Activated T-cell treated with anti-CD3 and anti-CD28 coated beads, Interleukin-2, amount 50 U/mL, for 72 hours (primary cell): Measurements from ENCODE around the gene PTPRD. TPM values are rescaled to one million over a fixed set of nuclear protein-coding genes. Genes with fewer than 3 reads are reported as not detected.

Source experiments
- ATAC-seq, 2 donors: fragments of 150-1000 bp; cut with Tn5 transposase; replicated peaks in 1 of 2; 2 replicates each; pipeline ENCODE4 v1.10.0; 2021; ENCODE audit warnings: moderate library complexity in 2 of 2, mild to moderate bottlenecking in 1 of 2
- DNase-seq, 2 donors: peaks; one replicate each; pipeline ENCODE4 v3.0.0; 2021 to 2022; ENCODE audit warnings: mixed read lengths in 1 of 2
- H3K27ac Mint-ChIP-seq: one replicate; pipeline ENCODE4 v1.8.0; 2022; ENCODE audit warnings: mild to moderate bottlenecking, moderate library complexity, mixed read lengths
- H3K27me3 Mint-ChIP-seq: one replicate; pipeline ENCODE4 v1.8.0; 2022; ENCODE audit warnings: low read depth, mixed read lengths
- H3K36me3 Mint-ChIP-seq, 2 donors: one replicate each; pipeline ENCODE4 v1.8.0; 2022; ENCODE audit warnings: mixed read lengths in 2 of 2, mild to moderate bottlenecking in 1 of 2; ENCODE audit not compliant: insufficient read depth in 2 of 2
- H3K4me1 Mint-ChIP-seq: one replicate; pipeline ENCODE4 v1.8.0; 2022; ENCODE audit warnings: low read depth, mixed read lengths
- H3K4me3 Mint-ChIP-seq, 2 donors: one replicate each; pipeline ENCODE4 v1.8.0; 2022; ENCODE audit warnings: mild to moderate bottlenecking in 2 of 2, mixed read lengths in 2 of 2, moderate library complexity in 2 of 2
- H3K9me3 Mint-ChIP-seq, 2 donors: one replicate each; pipeline ENCODE4 v1.8.0; 2022; ENCODE audit warnings: mixed read lengths in 2 of 2
- total RNA-seq, 2 donors: library from RNA; stranded (reverse); gene quantifications; one replicate each; pipeline ENCODE4 v1.2.3, GENCODE V29; 2022

PTPRD gene
- total RNA-seq, 2 donors from 2014 or later = 0.44 TPM; not detected in 1

DNA sequence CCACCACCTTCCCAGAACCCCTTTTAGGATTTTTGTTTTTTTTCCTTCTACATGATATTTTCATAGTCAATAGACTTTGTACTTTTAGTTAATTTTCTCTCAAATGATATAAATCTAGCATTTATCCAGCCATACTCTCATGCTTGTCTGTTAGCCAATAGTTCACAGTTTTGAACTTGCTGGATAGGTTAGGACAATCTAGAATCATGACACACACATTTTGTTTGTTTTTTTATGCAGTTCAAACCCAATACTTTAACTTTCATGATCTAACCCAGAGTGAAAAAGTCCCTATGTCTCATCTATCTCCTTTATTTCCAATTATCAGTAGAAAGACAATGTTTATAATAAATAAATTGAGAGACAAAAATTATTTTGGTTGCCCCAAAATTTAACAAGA is 2303.5 kb downstream of the PTPRD start:
- DNase-seq = no peak
- Mint-ChIP-seq H3K4me3 (no peak overlapping the region), H3K36me3 (peaks cover 5% of the 10 kb centered on the region in 2 donors), H3K27me3 (no peaks in the 10 kb centered on the region), H3K9me3 (peaks cover 10 to 12% of the 10 kb centered on the region in 2 donors), H3K4me1 (no peaks in the 10 kb centered on the region), H3K27ac (no peak overlapping the region)
- no peak for ATAC-seq

DNA sequence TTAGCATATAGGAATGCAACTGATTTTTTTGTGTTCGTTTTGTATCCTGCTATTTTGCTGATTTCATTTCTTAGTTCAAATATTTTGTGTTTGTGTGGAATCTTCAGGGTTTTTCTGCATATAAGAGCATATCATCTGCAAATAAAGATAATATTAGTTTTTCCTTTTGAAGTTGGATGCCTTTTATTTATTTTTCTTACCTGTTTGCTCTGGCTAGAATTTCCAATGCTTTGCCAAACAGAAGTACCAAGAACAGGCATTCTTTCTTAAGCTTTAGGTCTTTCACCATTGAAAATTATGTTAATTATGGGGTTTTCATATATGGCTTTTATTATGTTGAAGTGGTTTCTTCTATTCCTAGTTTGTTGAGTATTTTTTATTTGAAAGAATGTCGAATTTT is 2308.1 kb downstream of the PTPRD start:
- H3K4me1 Mint-ChIP-seq = no peaks in the 10 kb centered on the region
- no peak overlapping the region for H3K27ac Mint-ChIP-seq
- H3K4me3 Mint-ChIP-seq = no peak overlapping the region
- peaks cover 8 to 10% of the 10 kb centered on the region in 2 donors for H3K9me3 Mint-ChIP-seq
- H3K36me3 Mint-ChIP-seq = peaks cover 5% of the 10 kb centered on the region in 2 donors
- H3K27me3 Mint-ChIP-seq = no peaks in the 10 kb centered on the region
- DNase-seq (no peak), ATAC-seq (no peak)

DNA sequence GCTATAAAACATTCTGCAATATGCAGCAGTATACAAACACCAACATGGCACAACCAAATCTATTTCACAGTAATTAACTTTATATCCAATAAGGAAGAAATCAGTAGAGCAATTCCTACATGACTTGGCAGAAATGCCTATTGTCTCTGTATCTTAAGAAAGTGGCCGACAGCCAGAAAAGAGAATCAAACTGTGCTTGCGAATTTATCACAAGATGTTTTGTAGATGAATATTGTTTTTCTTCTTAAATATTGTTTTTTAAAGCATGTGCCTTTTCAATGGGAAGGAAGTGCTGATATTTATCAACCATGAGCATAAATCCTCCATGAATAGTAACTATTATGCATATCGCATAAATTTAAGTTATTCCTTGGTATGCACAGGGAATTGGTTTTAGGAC is 2311.5 kb downstream of the PTPRD start:
- no peaks in the 10 kb centered on the region for H3K27me3 Mint-ChIP-seq
- H3K27ac Mint-ChIP-seq = no peak overlapping the region
- H3K4me3 Mint-ChIP-seq = no peak overlapping the region
- peaks cover 0 to 2% of the 10 kb centered on the region in 2 donors for H3K36me3 Mint-ChIP-seq
- DNase-seq (no peak), ATAC-seq (no peak)
- H3K9me3 Mint-ChIP-seq = peaks cover 0 to 4% of the 10 kb centered on the region in 2 donors
- no peaks in the 10 kb centered on the region for H3K4me1 Mint-ChIP-seq

DNA sequence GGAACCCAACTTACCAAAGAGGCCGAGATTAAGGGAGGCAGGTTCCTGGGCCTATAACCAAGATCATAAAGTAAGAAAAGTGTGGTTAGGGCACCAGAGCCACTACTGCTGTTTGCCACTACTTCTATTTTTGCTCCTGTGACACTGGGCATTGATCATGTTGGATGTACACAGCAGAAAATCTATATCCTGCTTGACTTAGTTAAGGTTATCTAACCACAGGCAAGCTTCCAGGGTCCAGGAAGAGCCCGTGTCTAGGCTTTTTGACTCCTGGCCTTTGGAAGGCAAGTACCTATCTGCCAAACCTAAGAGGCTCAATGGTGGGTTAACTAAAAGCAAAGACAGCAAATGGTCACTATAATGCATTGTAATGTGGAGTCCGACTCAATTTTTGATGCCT is 2315.8 kb downstream of the PTPRD start:
- H3K4me3 Mint-ChIP-seq = no peak overlapping the region
- no peak for DNase-seq
- H3K27me3 Mint-ChIP-seq = no peaks in the 10 kb centered on the region
- no peak overlapping the region for H3K27ac Mint-ChIP-seq
- peaks cover 0 to 4% of the 10 kb centered on the region in 2 donors for H3K9me3 Mint-ChIP-seq
- no peaks in the 10 kb centered on the region for H3K36me3 Mint-ChIP-seq
- no peak for ATAC-seq
- no peaks in the 10 kb centered on the region for H3K4me1 Mint-ChIP-seq

DNA sequence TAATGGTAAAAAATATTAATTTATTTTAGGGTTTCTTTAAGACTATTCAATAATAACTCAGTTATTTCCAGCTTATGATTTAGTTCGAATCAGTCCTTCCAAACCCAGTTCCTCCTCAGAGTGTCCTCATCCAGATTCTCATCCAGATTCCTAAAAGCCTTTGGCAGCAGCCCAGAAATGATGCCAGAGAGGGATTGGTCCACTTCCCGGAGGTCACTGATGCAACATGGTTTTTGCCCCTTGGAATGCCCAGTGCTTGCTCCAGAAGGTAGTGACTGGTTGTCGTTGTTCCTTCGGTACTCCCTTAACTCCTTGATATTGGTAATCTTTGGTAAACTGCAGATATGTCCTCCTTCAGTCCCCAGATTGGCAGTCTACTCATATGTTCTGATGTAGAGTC is 2320.1 kb downstream of the PTPRD start:
- DNase-seq = no peak

DNA sequence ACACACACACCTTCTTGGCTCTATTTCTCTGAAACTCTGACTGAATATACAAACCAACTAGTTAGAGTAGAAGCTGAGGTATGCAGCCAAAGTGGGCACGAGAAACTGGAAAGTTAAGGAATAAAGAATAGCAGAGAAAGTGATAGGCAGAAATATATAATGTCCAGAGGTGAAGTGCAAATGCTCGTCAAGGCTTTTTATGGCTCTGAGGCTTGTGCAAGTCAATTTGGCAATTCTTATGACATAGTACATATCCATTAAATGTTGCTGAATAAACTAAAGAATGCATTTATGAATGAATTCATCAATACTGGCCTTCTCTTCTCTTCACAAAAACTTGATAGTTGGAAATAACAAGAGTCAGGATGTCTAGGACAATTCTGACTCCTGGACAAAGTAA is 2323.1 kb downstream of the PTPRD start:
- Mint-ChIP-seq H3K9me3 (peaks cover 0 to 4% of the 10 kb centered on the region in 2 donors), H3K27ac (no peak overlapping the region), H3K4me1 (no peaks in the 10 kb centered on the region)

More for the DNA sequence above, 2320.1 kb downstream of the PTPRD start:
- no peak for ATAC-seq
- Mint-ChIP-seq H3K27me3 (no peaks in the 10 kb centered on the region), H3K4me3 (no peak overlapping the region), H3K4me1 (no peaks in the 10 kb centered on the region), H3K36me3 (no peaks in the 10 kb centered on the region), H3K27ac (no peak overlapping the region), H3K9me3 (peaks cover 0 to 4% of the 10 kb centered on the region in 2 donors)

DNA sequence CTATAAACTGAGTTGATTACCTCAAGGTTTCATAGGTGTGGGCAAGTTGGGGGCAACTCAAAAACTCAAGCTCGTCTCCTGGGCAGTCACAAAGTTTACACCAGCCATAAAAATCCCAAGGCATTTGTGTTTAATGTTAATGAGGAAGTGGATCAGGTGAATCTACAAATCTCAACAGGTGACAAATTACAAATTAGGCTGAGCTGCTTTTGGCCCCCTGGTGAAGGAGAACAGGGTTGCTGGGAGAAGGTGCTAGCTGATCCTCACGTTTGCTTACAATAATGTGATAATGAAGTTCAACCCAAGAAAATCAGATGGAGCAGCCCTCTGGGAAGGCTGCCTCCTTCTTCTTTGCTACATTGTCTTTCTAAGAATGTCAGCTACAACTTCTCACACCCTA is 2324.8 kb downstream of the PTPRD start:
- DNase-seq (no peak), ATAC-seq (no peak)
- H3K36me3 Mint-ChIP-seq = no peaks in the 10 kb centered on the region
- no peaks in the 10 kb centered on the region for H3K9me3 Mint-ChIP-seq
- no peak overlapping the region for H3K4me3 Mint-ChIP-seq
- H3K27me3 Mint-ChIP-seq = no peaks in the 10 kb centered on the region
- H3K4me1 Mint-ChIP-seq = no peaks in the 10 kb centered on the region
- no peak overlapping the region for H3K27ac Mint-ChIP-seq

More for the DNA sequence above, 2323.1 kb downstream of the PTPRD start:
- no peaks in the 10 kb centered on the region for H3K36me3 Mint-ChIP-seq
- ATAC-seq = no peak
- H3K4me3 Mint-ChIP-seq = no peak overlapping the region
- no peaks in the 10 kb centered on the region for H3K27me3 Mint-ChIP-seq
- no peak for DNase-seq

DNA sequence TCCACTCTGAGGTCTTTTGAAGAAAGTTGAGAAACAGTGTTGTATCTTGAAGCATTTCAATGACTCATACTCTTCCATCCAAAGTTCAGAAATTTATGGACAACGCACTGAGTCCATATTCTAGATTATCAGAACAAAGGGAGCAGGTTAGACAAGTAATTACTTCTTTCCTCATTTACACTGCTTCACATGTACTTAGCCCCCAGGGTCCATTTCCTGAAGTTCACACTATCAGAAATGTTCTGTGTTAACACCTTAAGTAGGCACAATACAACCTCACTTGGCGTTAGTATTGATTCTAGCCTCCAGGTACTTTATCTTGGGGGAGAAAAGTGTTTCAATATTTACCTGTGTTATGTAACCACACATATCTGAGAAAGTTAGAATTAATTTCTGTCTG is 2325.3 kb downstream of the PTPRD start:
- no peaks in the 10 kb centered on the region for H3K27me3 Mint-ChIP-seq
- H3K4me1 Mint-ChIP-seq = no peaks in the 10 kb centered on the region
- no peak overlapping the region for H3K4me3 Mint-ChIP-seq
- H3K9me3 Mint-ChIP-seq = no peaks in the 10 kb centered on the region
- H3K27ac Mint-ChIP-seq = no peak overlapping the region
- H3K36me3 Mint-ChIP-seq = no peaks in the 10 kb centered on the region
- no peak for ATAC-seq
- no peak for DNase-seq

DNA sequence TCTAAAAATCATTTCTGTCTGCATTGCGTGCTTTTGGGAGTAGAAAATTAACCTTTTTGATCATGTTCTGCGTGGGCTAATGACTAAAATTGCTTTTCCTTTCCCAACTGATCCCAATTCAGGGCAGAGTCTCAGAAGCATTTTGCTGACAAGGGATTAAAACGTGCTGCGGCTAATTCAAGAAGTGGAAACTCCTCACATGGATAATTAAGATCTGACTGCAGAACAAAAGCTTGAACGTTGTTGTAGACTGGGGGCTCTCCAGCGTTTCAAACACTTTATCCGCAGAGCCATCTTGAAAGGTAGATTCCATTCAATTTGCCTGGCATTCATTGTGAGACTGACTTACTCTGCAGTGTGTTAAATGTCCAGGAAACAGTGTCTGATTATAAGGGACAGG is 2327.9 kb downstream of the PTPRD start:
- Mint-ChIP-seq H3K27ac (no peak overlapping the region), H3K36me3 (no peaks in the 10 kb centered on the region), H3K4me1 (no peaks in the 10 kb centered on the region), H3K4me3 (no peak overlapping the region), H3K9me3 (no peaks in the 10 kb centered on the region), H3K27me3 (no peaks in the 10 kb centered on the region)
- ATAC-seq (no peak), DNase-seq (no peak)

DNA sequence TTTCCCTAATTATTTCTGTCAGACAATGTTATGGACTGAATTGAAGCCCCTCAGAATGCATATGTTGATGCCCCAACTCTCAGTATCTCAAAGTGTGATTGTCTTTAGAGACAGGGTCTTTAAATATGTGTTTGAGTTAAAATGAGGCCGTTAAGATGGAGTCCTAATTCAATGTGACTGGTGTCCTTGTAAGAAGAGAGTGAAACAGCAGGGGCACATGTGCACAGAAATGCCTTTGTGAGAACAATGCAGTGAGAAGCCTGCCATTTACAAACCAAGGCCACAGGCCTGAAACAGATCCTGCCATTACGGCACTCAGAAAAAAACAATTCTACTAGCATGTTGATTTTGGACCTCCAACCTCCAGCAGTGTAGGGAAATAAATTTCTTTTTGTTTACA is 2330.3 kb downstream of the PTPRD start:
- Mint-ChIP-seq H3K9me3 (no peaks in the 10 kb centered on the region), H3K27me3 (no peaks in the 10 kb centered on the region), H3K36me3 (no peaks in the 10 kb centered on the region), H3K27ac (no peak overlapping the region), H3K4me3 (no peak overlapping the region), H3K4me1 (no peaks in the 10 kb centered on the region)
- no peak for ATAC-seq
- DNase-seq = no peak

DNA sequence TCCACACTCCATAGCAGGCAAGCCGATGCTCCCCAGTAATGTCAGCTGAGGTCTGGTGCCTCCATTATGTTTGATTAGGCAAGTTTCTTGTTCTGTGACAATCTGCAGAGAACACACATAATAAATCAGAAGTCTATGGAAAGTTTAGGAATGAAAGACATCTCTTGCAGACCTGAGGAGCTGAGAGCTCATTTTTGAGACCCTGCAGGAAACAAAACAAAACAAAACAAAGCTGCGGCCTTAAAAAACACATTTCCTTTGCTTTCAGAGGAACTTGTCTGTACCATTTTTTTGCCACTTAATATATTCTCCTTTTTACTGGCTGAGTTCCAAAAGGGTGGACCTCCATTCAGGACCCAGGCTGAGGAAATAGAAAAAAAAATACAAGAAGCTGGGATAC is 2332.0 kb downstream of the PTPRD start:
- Mint-ChIP-seq H3K9me3 (peaks cover 6 to 8% of the 10 kb centered on the region in 2 donors), H3K36me3 (peaks cover 5 to 8% of the 10 kb centered on the region in 2 donors), H3K27ac (no peak overlapping the region), H3K4me3 (no peak overlapping the region), H3K27me3 (no peaks in the 10 kb centered on the region), H3K4me1 (no peaks in the 10 kb centered on the region)
- no peak for ATAC-seq
- no peak for DNase-seq

DNA sequence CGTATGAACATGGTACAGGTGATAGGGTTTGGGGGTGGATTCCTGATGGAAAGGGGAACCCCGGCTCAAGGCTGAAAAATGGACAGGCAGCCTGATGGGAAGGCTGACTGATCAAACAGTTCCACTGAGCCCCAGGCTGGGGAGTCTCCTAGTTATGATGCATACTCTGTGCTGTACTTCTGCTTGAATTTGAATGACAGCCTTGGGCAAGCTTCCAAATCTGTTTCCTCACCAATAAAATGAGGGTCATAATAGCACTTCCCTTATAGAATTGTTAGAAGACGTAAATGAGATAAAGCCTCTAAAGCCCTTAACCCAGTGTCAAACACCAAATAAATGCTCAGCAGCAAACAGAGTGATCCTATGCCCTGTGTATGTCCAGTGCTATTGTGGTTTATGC is 2334.8 kb downstream of the PTPRD start:
- Mint-ChIP-seq H3K27me3 (no peaks in the 10 kb centered on the region), H3K27ac (no peak overlapping the region), H3K4me3 (no peak overlapping the region), H3K36me3 (peaks cover 5 to 8% of the 10 kb centered on the region in 2 donors), H3K9me3 (peaks cover 6 to 8% of the 10 kb centered on the region in 2 donors), H3K4me1 (no peaks in the 10 kb centered on the region)
- DNase-seq (no peak), ATAC-seq (no peak)

DNA sequence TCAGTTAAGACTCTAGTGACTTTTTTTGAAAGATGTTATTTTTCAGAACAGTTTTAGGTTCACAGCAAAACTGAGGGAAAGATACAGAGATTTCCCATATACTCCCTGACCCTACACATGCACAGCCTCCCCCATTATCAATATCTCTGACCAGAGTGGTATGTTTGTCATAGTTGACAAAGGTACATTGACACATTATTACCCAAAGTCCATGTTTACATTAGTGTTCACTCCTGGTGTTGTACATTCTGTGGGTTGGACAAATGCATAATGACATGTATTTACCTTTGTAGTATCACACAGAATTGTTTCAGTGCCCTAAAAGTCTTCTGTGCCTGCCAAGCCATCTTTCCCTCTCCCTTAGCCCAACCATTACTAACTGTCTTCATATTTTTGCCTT is 2342.6 kb downstream of the PTPRD start:
- no peaks in the 10 kb centered on the region for H3K36me3 Mint-ChIP-seq
- no peak overlapping the region for H3K27ac Mint-ChIP-seq
- H3K4me3 Mint-ChIP-seq = no peak overlapping the region
- no peaks in the 10 kb centered on the region for H3K9me3 Mint-ChIP-seq
- ATAC-seq (no peak), DNase-seq (no peak)
- peaks cover 20% of the 10 kb centered on the region for H3K27me3 Mint-ChIP-seq
- no peaks in the 10 kb centered on the region for H3K4me1 Mint-ChIP-seq

DNA sequence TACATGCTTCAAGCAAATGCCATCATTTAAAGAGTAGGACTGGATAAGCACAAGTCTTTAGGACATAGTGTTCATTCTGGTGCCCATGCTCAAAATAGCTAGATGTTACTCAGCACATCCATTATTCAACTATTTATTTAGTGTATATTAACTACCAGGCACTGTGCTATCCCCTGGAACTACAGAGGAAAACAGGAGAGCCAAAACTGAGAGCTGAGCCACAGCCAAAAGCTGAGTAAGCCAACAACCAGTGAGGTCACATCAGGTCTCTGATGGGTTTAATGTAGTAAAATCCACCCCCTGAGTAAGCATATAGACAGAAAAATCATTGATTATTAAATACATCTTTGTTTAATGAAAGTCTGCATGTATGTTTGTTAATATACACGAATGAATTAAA is 2343.9 kb downstream of the PTPRD start:
- H3K27ac Mint-ChIP-seq = no peak overlapping the region
- ATAC-seq = no peak
- no peaks in the 10 kb centered on the region for H3K36me3 Mint-ChIP-seq
- peaks cover 20% of the 10 kb centered on the region for H3K27me3 Mint-ChIP-seq
- H3K4me1 Mint-ChIP-seq = no peaks in the 10 kb centered on the region
- no peak for DNase-seq
- H3K4me3 Mint-ChIP-seq = no peak overlapping the region
- H3K9me3 Mint-ChIP-seq = no peaks in the 10 kb centered on the region
